ENCODE measurements around the gene MAGIX.

DNA sequence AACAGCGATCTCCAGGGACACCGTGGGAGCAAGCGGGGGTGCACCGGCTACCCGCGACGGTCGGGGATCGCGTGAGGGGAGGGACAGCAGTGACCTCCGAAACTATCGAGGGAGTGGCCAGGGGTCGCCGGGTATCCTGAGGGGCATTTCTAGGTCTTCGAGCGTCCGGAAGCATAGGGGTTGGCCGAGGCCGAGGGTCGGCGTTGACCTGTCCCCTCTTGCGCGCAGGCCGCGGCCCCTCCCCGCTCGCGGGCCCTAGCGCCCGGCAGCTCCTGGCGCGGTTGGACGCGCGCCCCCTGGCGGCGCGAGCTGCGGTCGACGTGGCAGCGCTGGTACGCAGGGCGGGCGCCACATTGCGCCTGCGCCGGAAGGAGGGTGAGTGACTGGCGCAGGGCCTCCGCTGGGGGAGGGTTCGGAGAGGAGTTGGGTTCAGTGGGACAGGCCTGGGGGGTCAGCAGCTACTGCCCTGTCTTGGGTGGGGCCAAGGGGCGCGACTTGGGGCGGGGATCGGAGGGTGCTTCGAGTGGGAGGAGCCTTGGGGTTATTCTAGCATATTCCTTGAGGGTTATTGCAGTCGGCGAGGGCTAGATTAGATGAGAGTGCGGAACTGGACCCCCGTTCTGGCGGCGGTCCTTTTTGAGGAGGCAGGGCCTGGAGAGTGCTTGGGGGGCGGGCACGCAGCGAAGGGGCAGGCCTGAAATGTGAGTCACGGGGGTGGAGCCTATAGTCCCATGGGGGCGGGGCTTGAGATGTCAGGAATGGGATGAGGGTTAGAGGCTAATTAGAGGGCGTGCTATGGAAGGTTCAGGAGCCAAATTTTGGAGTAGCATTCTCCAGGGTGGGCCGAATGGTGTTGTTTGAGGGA is 1.2 kb downstream of the MAGIX start:
- TF ChIP-seq, protein P1, sequence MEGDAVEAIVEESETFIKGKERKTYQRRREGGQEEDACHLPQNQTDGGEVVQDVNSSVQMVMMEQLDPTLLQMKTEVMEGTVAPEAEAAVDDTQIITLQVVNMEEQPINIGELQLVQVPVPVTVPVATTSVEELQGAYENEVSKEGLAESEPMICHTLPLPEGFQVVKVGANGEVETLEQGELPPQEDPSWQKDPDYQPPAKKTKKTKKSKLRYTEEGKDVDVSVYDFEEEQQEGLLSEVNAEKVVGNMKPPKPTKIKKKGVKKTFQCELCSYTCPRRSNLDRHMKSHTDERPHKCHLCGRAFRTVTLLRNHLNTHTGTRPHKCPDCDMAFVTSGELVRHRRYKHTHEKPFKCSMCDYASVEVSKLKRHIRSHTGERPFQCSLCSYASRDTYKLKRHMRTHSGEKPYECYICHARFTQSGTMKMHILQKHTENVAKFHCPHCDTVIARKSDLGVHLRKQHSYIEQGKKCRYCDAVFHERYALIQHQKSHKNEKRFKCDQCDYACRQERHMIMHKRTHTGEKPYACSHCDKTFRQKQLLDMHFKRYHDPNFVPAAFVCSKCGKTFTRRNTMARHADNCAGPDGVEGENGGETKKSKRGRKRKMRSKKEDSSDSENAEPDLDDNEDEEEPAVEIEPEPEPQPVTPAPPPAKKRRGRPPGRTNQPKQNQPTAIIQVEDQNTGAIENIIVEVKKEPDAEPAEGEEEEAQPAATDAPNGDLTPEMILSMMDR (IDR thresholded peaks at IDR 0.05; ENCODE audit: poor library complexity) = peak; percentile 55
- no peak for TF ChIP-seq EZH2 (IDR thresholded peaks at IDR 0.05; ENCODE audit: borderline replicate concordance)

All from hepatocyte (in vitro differentiated cells).